OCI-LY1 (cell line): ENCODE data around the gene MICALL2.

Experiments
- EZH2 ChIP-seq: fragments of 200-600 bp; sonication (generic), shearing (Covaris generic); IDR thresholded peaks from 2 replicates; pipeline ENCODE4 v1.8.0; 2017; ENCODE audit warnings: borderline replicate concordance, mixed run types, mild to moderate bottlenecking, antibody characterized with exemption, low read length, moderate library complexity, mixed read lengths
- TF ChIP-seq, protein P1 (sequence below): fragments of 200-600 bp; sonication (generic), shearing (Covaris generic); IDR thresholded peaks from 2 replicates; pipeline ENCODE4 v1.5.1; 2017; ENCODE audit warnings: mild to moderate bottlenecking, antibody characterized with exemption, low read length, moderate library complexity, mixed read lengths

DNA sequence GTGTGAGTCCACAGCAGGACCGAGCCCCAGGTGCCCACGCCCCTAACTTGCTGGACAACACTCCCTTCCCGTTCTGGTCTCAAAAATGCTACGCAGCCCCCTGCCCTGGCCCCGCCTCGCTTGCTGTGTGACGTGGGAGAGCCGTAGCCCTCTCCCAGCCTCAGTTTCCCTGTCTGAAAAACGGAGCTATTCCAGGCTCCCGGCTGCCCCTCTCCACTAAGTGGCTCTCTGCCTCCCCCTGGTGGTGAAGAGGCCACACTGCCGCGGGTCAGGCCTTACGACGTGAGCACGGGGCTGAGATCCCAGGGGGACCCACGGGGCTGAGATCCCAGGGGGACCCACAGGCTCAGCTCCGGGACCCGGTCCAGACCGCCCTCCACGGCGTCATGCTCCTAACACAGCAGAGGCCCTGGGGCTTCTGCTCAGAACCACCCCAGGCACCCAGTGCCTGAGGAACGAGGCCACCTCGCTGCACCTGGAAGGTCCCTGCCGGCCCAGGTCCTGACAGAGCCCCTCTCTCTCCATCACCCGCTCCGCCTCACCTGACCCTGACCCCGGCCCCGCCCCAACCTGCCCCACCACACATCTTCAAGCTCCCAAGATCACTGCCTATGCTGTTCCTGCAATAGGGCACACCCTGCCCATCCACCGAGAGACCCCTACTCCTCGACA, 26.7 kb downstream of the MICALL2 start:
- TF ChIP-seq, protein P1, sequence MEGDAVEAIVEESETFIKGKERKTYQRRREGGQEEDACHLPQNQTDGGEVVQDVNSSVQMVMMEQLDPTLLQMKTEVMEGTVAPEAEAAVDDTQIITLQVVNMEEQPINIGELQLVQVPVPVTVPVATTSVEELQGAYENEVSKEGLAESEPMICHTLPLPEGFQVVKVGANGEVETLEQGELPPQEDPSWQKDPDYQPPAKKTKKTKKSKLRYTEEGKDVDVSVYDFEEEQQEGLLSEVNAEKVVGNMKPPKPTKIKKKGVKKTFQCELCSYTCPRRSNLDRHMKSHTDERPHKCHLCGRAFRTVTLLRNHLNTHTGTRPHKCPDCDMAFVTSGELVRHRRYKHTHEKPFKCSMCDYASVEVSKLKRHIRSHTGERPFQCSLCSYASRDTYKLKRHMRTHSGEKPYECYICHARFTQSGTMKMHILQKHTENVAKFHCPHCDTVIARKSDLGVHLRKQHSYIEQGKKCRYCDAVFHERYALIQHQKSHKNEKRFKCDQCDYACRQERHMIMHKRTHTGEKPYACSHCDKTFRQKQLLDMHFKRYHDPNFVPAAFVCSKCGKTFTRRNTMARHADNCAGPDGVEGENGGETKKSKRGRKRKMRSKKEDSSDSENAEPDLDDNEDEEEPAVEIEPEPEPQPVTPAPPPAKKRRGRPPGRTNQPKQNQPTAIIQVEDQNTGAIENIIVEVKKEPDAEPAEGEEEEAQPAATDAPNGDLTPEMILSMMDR, result peak; percentile 88
- TF ChIP-seq EZH2, result no peak
